ENCODE data around the gene MAPRE3. TPM values are rescaled to one million over a fixed set of nuclear protein-coding genes. Genes with fewer than 3 reads are reported as not detected.

MAPRE3 gene
- total RNA-seq, 4 donors from 2014 or later: 13.0 to 25.1 (median 17.2) TPM

DNA sequence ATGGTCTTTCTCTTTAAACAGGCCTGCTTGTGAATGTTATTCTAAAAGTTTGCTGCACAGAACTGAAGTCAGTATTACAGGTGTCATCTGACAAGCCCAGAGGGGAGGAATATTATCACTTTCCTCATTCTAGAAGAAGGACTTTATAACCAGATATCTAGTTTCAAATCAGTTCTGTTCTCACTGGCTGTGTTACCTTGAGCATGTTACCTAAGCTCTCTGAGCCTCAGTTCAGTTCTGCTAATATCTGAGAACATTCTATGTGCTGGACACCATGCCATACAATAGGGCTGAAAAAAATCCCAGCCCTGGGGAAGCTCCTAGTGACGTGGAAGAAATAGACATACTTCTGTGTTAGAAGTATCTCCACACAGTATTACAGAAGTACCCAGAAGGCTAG, 27.9 kb downstream of the MAPRE3 start:
- TF ChIP-seq, protein P1, sequence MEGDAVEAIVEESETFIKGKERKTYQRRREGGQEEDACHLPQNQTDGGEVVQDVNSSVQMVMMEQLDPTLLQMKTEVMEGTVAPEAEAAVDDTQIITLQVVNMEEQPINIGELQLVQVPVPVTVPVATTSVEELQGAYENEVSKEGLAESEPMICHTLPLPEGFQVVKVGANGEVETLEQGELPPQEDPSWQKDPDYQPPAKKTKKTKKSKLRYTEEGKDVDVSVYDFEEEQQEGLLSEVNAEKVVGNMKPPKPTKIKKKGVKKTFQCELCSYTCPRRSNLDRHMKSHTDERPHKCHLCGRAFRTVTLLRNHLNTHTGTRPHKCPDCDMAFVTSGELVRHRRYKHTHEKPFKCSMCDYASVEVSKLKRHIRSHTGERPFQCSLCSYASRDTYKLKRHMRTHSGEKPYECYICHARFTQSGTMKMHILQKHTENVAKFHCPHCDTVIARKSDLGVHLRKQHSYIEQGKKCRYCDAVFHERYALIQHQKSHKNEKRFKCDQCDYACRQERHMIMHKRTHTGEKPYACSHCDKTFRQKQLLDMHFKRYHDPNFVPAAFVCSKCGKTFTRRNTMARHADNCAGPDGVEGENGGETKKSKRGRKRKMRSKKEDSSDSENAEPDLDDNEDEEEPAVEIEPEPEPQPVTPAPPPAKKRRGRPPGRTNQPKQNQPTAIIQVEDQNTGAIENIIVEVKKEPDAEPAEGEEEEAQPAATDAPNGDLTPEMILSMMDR (IDR thresholded peaks at IDR 0.05; ENCODE audit: low read depth): no peak

DNA sequence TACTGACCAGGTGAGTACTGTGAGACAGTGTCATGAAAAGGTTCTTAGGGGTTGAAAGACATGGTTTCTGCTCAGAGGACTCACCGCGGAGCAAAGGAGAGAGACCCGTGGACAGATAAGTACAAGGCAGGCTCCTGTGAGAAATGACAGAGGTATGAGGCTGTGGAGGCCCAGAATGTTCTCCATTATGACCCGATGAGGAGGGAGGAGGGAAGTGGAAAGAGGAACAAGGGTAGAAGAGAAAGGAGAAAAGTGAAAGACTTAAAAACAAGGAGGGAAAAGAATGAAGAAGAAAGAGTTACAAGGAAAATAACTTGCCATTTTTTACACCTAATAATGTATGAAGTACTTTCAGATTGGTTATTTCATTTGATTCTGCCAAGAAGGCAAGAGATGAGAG, 29.8 kb downstream of the MAPRE3 start:
- TF ChIP-seq, protein P1 (IDR thresholded peaks at IDR 0.05; ENCODE audit: low read depth): no peak

DNA sequence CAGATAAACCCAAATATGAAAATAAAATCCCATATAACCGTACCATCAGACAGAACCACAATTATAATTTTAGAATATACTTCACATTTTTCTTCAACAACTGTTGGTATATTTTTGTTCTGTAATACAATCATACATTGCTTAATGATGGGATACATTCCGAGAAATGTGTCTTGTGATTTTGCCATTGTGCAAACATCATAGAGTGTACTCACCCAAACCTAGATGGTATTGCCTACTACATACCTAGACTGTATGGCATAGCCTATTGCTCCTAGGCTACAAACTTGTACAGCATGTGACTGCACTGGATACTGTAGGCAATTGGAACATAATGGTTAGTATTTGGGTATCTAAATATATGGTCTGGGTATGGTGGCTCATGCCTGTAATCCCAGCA, 30.6 kb downstream of the MAPRE3 start:
- TF ChIP-seq, protein P1 (IDR thresholded peaks at IDR 0.05; ENCODE audit: low read depth): no peak

DNA sequence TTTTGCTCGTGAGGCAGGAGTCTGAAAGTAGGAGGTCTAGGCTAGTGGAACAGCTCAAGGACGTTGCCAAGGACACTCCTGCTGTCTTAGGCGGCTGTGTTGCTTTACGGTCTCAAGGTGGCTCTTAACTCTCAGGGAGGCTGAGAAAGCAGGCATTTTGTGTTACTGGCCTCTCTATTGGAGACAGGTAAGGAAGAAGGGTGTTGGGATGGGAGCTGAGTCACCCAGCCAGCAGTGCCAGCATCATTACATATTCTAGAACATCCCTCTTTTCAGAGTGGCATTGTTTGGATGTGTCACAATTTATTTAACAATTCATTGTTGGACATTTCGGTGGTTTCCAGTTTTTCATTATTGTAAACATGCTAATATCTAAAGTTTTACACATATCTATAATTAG, 31.5 kb downstream of the MAPRE3 start:
- TF ChIP-seq, protein P1 (IDR thresholded peaks at IDR 0.05; ENCODE audit: low read depth): no peak

DNA sequence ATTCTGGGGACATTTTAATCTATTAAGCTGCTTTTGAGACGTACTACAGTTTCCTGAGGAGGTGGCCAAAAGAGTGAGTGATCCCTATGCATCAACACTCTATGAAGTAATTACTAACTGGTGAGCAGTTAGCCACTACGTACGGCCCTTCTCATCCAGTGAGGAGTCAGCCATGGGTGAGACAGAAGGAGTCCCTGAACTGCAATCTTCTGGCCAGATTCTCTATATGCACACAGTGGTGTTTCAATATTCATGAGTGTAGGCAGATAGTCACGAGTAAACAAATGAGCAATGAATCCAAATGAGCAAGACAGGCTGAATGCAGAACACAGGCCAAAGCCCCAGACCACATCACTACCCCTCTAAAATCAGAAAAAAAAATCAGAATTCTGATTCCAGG, 32.6 kb downstream of the MAPRE3 start:
- TF ChIP-seq, protein P1 (IDR thresholded peaks at IDR 0.05; ENCODE audit: low read depth): no peak

DNA sequence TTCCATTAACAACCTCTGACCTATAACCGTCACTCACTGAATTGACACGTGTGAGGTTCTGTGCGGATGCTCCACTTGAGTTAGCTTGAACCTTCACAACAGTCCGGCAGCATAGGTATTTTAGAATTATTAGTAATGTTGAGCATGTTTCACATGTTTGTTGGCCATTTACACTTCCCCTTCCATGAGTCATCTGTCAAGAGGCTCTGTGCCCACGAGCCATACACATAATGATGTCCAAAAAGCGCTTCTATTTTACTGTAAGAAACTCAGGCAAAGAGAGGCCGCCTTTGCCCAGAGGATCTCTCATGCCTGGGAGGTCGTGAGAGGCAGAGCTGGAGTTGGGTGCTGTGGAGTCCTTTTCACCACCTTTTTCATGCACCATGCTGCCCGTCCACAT, 33.4 kb downstream of the MAPRE3 start:
- TF ChIP-seq, protein P1 (IDR thresholded peaks at IDR 0.05; ENCODE audit: low read depth): no peak

DNA sequence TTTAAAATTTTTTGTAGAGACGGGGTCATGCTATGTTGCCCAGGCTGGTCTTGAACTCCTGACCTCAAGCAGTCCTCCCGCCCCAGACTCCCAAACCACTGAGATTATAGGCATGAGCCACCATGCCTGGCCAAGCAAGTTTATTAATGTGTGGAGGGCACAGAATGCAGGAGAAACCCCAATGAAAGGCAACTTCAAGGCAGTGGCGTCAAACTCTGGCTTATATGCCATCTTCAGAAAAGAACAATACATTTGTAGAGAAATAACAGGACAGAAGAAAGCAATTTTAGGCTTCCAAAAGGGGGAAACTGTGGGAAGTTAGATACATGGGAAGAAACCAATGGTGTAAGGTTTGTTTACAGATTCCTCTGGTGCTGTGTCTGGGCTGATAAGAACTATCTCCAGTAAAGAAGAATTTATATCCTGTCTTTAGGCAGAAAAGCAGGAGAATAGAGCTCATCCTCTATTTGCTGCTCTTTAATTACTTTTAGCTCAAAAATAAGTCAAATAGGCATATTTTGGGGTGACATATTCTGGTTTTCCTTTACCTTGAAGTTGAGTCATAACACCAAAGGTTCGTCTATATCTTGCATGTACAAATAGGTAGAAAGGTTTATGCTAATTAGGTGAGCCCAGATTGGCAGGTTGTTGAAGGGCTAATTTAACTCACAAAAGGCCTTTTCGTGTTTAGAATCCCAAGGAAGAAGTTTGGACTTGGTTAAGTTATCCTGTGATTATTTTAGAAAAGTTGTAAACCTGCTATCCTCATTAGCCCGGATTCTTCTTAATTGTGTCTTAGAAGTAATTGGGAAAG, 36.4 kb downstream of the MAPRE3 start:
- TF ChIP-seq, protein P1 (IDR thresholded peaks at IDR 0.05; ENCODE audit: low read depth): no peak
